ENCODE measurements around the gene SLCO4A1.
"Not testable (repeated sequence)": the region's sequence is repeated elsewhere in the genome, so short reads cannot be mapped to it uniquely, and the experiment has no call there.

SLCO4A1 gene

GRCh38 chr20:62623488-62624324, 18.6 kb upstream of the SLCO4A1 start:
- DNase-seq (ENCODE audit: low read depth, low spot score): peak; percentile 95

- no peak for DNase-seq (ENCODE audit: low read depth, low spot score)
These were observed 18.0 kb upstream of the SLCO4A1 start for GRCh38 chr20:62624325-62624690.

DNA sequence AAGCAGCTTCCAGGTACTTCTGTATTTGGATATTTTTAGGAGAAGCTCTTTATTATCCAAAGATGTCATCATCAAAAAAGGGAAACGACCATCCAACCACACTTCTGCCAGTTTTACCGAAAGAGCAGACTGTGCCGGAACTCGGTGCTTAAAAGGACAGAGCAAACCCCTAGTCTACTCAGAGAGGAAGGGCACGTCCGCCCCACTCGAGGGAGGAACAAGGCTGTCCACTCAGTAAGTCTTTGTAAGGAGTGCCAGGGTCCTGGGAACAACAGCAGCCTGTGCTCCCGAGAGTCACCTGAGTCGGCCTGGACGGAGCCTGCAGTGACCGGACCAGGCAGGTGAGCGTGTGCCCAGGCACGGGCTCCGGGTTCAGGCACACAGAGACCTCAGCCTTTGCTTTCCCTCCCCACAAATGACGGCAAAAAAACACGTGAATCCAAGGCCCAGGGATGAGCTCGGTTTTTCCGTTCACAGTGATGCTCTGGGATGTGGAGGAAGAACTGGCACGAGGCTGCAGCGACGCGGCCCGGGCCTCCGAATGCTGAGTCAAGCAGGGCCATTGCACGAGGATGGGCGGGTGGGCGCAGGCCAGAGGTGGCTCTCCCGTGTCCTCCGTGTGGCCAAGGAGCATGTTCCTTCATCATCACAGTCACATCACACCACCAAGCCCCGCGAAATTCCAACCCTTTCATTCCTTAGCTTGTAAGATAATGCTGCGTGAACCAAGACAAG, 17.4 kb upstream of the SLCO4A1 start:
- no peak for DNase-seq (ENCODE audit: low read depth, low spot score)

DNA sequence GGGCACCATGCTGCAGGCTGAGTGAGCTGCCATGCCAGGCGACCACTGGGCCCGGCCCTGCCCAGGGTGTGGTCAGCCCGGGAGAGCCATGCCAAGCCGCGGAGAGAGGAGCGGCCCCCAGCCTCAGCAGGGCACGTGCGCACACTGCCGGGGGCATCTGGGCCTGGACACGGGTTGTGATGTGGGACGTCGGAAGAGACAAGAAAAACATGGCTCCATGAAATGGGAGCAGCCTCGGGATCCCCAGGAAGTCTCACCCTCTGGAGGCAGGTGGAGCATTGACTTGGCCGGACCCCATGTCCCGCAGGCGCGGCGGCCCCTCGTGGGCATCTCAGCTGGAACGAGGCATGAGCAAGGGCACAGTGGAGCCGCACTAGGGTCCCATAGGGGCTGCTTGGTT, 16.8 kb upstream of the SLCO4A1 start:
- no peak for DNase-seq (ENCODE audit: low read depth, low spot score)

DNA sequence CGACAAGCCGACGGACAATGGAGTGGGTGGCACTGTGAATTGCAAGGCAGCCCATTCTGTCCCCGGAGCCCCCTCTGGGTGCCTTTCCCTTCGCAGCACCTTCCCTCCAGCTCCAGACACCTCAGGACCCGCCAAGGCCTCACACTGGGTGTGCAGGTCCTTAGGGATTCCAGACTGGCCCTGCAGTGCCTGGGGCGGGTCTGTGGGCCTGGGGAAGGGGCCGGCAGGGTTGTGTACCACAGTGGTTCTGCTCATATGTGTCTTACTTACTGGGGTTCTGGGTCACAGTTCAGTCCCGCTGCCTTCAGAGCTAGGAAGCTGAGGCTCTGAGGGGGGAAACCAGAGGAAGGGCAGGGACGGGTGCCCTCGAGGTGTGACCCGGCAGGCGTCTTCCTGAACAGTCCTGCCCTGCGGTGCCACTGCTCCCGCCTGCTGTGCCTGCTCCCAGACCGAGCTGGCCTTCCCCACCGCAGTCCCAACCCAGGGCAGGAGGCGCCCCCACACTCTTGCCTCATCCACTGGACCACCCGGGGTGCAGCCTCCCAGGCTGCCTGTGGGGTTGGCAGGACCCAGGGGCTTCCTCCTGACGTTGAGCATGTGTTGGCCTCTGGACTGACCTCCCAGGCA, 16.3 kb upstream of the SLCO4A1 start:
- DNase-seq (ENCODE audit: low read depth, low spot score): no peak

GRCh38 chr20:62627425-62627824, 14.9 kb upstream of the SLCO4A1 start:
- not testable (repeated sequence) for DNase-seq (ENCODE audit: low read depth, low spot score)

GRCh38 chr20:62627901-62628612, 14.2 kb upstream of the SLCO4A1 start:
- DNase-seq (ENCODE audit: low read depth, low spot score): no peak

DNA sequence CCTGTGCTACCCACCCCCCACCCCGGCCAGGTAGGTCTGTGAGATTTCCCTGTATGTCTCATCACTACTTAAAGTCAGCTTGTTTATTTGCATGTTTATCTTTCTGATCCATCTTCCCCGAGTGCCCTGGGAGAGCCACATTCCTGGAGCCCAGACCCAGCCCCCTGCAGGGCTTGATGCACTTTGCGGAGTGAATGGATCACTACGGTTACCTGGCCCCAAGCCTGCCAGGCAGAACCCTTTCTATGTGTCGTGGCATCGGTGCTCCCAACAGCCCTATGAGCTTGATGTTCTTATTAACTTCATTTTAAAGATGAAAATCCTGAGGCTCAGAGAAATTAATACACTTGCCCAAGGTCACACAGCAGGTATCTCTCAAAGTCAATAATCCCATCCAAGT, 13.6 kb upstream of the SLCO4A1 start:
- DNase-seq (ENCODE audit: low read depth, low spot score): peak; percentile 65

- no peak for DNase-seq (ENCODE audit: low read depth, low spot score)
These were observed 12.3 kb upstream of the SLCO4A1 start for GRCh38 chr20:62629864-62630470.

GRCh38 chr20:62631336-62632308, 10.7 kb upstream of the SLCO4A1 start:
- DNase-seq (ENCODE audit: low read depth, low spot score): no peak

- no peak for DNase-seq (ENCODE audit: low read depth, low spot score)
These were observed 9.7 kb upstream of the SLCO4A1 start for GRCh38 chr20:62632575-62633090.

DNA sequence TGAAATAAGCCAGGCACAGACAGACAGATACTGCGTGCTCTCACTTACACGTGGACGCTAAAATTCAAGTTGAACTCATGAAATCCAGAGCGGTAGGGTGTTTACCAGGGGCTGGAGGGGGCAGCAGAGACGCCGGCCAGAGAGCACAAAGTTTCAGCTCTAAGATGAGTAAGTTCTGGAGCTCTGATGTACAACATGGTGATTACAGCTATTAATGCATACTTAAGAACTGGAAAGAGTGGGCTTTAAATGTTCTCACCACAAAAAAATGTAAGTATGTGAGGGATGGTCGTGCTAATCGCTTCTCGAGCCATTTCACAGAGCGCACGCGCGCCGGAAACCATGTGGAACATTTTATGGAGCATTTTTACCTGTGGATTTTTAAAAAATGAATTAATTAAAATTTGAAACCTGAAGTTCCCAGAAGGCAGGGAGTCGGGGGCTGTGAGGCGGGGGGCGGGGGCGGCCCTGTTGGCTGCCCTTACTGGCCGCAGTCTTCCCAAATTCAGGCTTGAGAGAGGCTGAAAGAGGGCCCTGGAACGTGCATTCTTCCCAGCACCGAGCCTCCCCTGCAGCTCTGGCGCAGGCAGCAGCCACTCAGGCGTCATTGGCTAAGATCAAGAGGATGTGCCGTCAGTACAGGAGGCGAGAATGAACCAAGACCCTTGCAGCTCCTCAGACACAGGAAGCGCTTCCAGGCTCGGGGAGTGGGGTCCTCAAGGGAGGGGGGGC, 8.5 kb upstream of the SLCO4A1 start:
- DNase-seq (ENCODE audit: low read depth, low spot score): no peak

- DNase-seq (ENCODE audit: low read depth, low spot score): no peak
These were observed 7.9 kb upstream of the SLCO4A1 start for GRCh38 chr20:62634330-62634967.

DNA sequence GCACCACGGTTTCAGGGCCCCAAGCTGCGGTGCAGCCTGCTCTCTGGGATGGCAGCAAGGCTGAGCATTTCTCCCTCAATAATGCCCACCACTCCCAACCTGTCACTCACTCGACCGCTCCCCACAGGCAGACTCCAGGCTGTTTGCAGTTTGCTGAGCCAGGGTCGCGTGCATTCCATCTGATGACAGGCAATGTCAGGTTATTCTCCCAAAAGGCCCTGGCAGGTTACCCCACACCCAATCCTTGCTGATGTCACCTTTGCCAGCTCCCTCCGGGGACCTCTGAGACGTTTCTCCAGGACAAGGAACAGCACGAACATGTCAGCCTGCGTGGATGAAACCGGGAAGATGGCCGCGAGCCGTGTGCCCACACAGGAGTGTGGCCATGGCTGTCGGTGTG, 7.1 kb upstream of the SLCO4A1 start:
- DNase-seq (ENCODE audit: low read depth, low spot score): no peak

DNA sequence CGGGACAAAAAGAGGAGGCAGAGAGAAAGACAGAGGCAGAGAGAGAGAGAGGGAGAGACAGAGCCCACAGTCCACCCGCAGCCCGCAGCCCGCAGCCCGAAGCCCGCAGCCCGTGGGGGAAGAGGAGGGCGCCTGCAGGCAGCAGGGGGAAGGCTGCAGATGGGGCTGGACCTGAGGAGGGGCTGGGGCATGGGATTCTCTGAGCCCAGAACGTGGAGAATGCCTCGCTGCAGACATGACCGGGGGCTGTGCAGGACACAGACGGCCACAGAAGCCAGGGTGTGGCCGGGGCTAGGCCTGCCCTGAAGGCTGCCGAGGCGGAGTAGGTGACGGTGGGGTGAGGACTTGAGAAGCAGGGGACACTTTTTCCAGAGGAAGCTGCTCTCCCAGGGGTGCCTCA, 6.5 kb upstream of the SLCO4A1 start:
- no peak for DNase-seq (ENCODE audit: low read depth, low spot score)

DNA sequence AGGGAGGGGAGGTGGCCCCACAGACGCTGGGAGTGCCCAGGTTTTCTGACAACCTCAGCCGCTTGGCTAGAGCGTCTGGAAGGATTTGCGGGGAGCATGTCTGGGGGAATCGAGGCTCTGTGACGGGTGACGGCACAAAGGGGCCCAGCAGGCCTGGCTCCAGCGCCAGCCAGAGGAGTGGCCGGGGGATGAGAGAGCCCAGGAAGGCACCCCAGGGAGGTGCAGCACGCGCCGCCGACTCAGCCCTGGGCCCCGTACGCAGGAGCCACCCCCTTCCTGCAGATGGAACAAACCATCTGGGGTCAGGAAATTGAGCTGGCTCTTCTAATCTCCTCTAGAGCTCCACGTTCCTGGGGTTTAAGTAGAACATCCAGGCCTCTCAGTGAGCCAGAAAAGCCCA, 5.9 kb upstream of the SLCO4A1 start:
- no peak for DNase-seq (ENCODE audit: low read depth, low spot score)

DNA sequence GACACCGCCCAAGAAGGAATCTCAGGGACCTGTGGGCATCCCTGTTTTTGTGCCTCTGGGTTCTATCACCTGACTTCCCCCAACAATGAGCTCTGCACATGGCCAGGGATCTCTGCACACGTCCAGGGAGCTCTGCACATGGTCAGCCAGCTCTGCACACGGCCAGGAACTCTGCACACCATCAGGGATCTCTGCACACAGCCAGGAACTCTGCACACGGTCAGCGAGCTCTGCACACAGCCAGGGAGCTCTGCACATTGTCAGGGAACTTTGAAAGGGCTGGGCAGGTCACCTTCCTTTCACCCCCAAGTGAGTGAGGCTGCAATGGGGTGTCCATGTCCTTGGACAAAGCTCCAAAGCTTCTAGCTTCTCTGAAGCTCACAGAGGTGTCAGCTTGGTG, 5.2 kb upstream of the SLCO4A1 start:
- DNase-seq (ENCODE audit: low read depth, low spot score): no peak

DNA sequence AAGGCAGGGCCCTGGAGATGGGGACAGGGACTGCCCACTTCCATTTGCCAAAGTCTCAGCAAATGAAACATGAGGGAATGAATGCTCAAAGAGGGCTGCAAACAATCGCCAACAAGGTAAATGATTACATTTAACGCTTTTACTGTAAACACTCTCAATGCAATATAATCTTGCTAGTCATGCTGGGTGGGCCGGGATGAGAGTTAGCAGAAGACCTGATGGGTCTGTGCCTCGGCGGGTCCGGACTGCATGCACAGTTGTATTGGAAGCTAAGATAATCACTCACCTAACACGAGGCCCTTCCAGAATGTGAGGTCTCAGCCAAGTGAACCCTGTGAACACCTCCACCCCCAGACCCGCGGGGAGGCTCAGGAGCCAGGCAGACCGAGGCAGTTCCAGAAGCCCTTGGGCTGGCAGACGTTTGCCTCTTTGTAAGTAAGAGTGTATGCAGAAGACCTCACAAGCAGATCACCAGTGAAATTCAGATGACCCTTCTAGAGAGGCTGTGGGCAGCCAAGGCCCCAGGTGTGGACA, 4.7 kb upstream of the SLCO4A1 start:
- DNase-seq (ENCODE audit: low read depth, low spot score): no peak
